PC-9 (cell line): ENCODE results near the gene CYFIP2.

Experiments used
- CTCF ChIP-seq: fragments of 200-600 bp; sonication (generic); conservative IDR thresholded peaks from 2 replicates; pipeline ENCODE4 v1.6.1; 2017; ENCODE audit warnings: mixed run types, antibody characterized with exemption, mild to moderate bottlenecking, moderate library complexity
- EZH2 ChIP-seq: fragments of 200-600 bp; sonication (generic); IDR thresholded peaks from 2 replicates; pipeline ENCODE4 v1.8.0; 2017; ENCODE audit warnings: antibody characterized with exemption, low read depth

DNA sequence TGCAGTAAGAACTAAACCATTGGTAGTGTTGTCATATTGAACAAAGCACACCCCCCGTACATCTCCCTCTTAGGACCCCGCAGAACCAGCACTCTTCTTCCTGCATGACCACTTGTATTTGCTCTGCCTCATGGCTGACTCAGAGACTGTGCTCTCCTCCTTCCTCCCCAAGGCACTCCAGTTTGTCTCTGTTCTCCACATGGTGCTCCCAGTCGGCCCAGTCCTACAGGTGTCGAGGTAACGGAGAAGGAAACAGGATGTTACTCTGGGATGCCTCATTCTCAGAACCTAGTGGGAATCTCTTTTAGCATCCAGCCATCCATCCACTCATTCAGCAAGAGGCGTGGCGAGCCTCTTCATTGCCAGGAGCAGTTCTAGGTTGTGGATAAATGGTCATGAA lies 97.1 kb downstream of the CYFIP2 start:
- TF ChIP-seq EZH2 (no peak), CTCF (no peak)
